GM03348 (cell line): ENCODE measurements around the gene SLC25A1.
"Not testable (repeated sequence)": the region's sequence is repeated elsewhere in the genome, so short reads cannot be mapped to it uniquely, and the experiment has no call there.

Experiments
- DNase-seq: peaks from one replicate; pipeline ENCODE4 v3.0.0; 2012; ENCODE audit warnings: low spot score

The SLC25A1 gene

DNA sequence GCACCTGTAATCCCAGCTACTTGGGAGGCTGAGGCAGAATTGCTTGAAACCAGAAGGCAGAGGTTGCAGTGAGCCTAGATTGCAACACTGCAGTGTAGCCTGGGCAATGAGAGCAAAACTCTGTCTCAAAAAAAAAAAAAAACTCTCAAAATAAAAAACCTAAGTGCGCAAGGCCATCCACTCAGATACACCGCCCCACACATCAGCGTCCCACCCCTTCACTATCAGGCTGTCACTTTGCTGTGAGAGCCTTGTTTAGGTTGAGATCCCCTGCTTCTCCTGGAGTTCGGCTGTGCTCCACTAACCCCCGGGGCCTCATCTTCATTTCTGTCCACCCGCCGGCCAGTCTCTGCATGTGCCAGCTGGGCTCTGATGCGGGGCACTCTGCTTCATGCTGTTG is 12.1 kb downstream of the SLC25A1 start:
- DNase-seq = no peak

DNA sequence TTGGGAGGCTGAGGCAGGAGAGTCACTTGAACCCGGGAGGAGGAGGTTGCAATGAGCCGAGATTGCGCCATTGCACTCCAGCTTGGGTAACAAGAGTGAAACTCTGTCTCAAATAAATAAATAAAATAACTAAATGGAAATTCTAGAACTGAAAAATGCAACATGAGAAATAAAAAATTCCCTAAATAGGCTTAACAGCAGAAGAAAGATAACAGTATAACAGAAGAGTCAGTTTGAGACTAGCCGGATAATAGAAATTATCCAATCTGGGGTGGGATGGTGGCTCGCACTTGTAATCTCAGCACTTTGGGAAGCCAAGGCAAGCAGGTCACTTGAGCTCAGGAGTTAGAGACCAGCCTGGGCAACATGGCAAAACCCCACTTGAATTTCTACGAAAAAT is 14.1 kb downstream of the SLC25A1 start:
- DNase-seq = no peak

DNA sequence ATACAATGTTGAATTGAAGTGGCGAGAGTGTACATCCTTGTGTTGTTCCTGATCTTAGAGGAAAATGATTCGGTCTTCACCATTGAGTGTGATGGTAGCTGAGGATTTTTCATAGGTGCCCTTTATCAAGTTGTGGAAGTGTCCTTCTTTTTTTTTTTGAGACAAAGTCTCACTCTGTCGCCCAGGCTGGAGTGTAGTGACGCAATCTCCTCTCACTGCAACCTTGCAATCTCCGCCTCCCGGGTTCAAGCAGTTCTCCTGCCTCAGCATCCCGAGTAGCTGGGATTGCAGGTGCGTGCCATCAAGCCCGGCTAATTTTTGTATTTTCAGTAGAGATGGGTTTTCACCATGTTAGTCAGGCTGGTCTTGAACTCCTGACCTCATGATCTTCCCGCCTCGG is 19.9 kb downstream of the SLC25A1 start:
- DNase-seq = not testable (repeated sequence)

DNA sequence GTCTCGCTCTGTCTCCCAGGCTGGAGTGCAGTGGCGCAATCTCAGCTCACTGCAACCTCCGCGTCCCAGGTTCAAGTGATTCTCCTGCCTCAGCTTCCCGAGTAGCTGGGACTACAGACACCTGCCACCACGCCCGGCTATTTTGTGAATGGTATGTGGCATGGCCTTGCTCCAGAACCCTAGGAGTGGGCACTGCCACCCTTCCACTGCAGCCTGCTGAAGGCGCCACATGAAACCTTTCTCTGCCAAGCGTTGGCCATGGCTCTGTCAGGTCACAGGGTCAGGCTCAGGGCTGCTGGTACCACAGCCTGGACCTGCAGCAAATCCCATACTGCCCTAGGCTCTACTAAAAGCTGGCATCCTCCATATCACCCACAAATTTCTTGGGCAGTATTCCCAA is 22.4 kb downstream of the SLC25A1 start:
- not testable (repeated sequence) for DNase-seq

DNA sequence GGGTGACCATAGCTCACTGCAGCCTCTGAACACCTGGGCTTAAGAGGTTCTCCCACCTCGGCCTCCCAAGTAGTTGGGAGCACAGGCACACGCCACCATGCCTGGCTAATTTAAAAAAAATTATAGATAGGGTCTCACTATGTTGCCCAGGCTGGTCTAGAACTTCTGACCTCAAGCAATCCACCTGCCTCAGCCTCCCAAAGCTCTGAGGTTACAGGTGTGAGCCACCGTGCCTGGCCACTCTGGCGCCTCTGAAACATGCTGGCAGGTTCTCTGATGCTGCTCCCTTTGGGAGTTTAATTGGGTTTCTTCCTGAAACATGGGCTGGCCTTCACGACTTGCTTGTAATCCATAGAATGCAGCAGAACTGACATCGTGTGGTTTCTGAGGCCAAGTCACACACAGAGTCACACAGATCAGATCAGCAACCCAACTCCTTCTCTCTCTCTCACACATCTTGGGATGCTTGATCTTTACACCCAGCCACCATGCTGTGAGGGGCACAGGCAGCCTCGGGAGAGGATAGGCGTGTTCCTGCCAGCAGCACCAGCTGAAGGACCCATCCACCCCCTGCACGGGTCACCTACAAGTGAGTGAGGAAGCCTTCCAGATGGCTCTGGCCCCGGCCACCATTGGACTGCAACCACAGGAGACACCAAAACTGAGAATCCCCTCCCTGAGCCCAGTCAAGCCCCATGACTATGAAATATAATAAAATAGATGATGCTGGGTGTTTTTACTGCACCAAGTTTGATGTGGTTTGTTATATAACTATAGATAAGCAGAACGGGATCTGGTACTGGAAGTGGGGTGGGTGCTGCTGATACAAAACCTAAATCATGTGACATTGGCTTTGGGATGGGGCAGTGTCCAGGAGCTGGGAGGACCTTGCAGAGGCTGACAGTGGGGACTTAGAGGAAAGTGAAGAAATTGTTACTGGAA is 25.3 kb downstream of the SLC25A1 start:
- DNase-seq = no peak

DNA sequence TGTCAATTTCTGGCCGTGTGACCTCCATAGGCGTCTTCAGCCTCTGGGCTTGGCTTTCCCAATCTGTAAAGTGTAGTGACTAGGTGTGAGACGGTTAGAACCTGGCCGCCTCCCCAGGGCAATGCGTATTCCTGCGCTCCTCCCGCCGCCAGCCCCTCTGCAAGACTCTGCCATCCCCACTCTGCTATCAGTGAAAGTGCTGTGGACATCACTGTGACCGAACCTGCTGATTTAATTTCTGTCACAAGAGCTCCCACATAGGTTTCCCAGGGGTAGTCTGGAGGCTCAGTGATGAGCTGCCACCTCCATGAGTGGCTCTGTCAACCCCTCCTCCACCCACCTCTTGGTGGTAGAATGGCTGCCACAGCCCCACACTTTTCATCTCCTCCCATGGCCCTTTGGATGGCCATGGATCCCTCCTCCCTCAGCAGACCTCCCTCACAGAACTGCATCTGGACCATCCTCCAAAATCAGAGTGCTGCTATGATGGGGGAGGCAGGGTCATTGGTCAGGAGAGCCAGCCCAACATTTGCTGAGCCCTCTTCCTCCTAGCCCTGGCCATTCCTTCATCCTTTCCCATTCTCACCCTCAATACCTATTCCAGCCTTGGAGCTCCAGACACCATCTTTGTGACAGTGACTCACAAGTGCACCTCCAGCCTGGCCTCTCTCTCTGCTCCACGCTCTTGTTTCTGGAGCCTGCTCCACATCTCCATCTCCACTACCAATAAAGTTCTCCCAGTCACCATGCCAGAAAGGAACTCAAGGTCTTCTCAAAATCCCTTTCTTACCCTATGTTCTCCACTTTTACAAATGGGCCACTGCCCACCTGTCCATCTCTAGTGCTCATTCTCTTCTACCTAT is 27.0 kb downstream of the SLC25A1 start:
- DNase-seq = no peak

DNA sequence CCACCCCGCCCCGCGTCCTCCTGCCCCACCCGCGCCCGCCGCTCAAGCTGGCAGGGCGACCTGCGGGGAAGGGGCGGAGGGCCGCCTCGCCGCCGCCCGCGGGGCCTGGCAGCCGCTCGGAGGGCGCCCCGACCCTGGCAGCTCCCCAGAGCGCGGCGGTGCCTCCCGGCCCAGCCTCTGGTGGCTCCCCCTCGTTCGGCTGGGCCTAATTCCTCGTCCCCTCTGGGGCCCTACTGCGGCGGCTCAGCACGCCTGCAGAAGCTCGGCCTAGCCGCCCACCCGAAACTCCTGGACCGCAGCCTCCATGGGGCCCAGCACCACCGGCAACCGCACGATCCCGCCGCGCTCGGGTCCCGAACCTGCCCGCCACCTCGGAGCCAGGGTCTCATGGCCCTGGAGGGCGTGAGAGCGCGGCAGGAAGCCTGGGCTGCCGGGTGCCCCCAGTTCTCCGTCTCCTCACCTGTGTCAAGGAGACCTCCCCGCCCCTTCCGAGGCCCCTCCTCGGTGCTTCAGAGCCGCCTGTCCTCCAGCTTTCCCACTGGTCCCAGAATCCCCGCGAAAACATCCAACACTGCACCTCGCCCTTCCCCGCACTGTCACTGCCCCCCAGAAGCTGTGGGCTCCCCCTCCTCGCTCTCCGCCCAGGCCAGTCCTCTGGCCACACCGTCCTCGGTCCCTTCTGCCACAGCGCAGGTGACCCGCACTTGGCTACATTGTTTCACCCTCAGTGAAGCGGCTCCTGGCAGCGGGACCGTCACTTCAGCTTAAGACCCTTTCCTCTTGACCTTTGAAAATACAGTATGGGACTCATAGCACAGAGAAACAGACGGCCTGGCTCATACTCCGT is 27.8 kb downstream of the SLC25A1 start:
- DNase-seq = no peak

DNA sequence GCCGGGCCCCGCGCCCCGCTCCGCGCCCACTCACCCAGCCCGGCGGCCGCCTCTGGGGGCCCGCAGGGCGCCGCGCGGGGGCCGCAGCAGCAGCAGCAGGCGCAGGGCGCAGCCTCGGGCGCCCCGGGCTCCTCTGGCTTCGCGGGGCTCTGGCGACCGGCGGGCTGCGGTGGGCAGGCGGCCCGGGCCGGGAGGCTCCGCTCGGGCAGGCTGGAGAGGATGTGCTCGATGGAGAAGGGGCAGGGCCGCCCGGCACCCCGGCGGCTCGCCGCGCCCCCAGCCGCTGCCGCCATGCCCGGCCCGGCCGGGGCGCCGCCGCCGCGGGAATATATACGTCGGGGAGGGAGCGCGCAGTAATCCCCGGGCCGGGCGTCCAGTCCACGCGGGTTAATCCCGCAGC is 28.5 kb downstream of the SLC25A1 start, which contains the start of gene GSC2:
Gene GSC2, minus strand, starts transcription at position 302 of the 400 bp plus-strand sequence. Its CDS starts 9 bp downstream, at position 293.
- no peak for DNase-seq

DNA sequence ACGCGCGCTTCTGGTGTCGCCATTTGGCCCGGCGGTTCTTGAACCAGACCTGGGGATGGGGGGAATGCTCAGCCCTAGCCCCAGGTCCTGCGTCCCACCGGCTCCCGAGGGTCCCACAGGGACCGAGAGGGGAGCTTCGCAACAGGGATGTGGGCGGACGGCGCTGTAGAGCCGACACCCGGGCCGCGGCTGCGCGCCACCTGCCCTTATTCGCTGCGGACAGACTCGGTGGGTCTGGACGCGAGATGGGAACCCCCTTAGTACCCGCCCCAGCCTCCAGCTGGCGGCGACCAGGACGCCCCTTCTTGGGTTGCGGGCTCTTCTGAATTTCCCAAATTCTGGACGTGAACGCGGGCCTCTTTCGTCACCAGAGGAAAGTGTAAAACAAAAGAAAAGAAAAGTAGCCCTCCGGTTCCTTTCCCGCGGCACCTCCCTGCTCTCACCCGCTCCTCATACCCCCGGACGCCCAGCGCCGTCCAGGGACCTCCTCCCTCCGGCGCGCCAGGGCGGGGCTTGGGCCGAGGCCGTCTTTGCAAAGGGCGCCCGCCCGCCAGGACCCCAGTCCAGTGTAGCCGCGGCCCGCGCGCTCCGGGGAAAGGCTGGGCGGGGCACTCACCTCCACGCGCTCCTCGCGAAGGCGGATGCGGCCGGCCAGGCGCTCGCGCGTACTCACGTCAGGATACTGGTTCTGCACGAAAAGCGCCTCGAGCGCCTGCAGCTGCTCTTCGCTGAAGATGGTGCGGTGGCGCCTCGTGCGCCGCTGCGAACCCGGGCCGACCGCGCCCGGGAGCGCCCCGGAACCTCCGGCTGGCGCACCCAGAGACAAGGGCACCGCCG is 29.3 kb downstream of the SLC25A1 start:
- no peak for DNase-seq

DNA sequence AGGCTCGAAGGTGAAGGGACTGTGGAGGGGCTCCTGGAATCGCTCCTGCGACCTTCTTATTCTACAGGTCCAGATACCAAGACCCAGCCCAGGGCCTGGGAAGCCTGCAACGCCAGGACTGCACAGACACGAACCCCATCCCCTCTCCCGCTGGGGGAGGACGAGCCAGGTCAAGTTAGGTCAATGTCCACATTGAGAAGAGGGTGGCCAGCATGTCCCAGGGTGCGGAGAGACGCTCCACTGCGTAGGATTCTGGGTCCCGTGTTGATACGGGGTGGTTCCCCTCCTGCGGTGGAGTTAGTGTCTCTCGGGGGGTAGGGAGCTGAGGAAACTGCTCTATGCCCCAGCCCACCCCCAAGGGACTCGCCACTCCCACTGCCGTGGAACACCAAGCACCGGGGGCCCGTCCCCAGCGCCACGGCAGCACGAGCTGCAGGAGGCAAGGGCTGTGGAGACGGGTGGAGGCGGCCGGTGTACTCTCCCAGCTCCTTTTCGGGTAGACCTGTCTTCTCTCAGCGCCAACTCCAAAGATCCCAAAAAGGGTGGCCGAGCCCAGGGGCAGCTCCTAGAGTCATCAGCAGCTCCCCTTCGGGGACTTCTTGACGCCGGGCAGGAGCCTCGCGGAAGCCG is 30.0 kb downstream of the SLC25A1 start:
- DNase-seq = no peak

DNA sequence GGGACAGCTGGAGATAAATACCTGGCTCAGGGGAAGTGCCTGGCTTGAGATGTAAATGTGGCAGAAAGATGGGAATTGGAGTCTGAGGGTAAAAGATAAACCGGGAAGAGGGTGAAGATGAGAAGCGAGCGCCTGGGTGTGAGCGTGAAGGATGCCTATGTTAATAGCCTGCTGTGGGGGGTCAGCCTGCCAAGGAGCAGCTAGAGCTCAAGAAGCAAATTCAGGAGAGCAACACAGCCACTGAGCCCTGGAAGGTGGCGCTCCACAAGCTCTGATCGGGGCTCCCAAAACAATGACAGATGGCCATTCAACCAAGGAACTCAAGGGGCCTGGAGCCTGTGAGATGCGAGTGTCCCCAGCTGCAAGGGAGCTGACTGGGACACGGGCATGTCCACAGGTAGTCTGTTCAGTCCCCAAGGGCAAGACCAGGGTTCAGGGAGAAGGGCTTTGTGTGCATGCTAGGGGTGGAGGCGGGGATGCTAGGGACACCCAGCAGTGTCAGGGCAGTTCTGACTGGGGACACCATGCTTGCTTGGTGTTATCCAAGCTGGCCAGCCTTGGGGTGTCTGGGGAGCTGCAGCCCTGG is 31.2 kb downstream of the SLC25A1 start:
- DNase-seq = no peak

DNA sequence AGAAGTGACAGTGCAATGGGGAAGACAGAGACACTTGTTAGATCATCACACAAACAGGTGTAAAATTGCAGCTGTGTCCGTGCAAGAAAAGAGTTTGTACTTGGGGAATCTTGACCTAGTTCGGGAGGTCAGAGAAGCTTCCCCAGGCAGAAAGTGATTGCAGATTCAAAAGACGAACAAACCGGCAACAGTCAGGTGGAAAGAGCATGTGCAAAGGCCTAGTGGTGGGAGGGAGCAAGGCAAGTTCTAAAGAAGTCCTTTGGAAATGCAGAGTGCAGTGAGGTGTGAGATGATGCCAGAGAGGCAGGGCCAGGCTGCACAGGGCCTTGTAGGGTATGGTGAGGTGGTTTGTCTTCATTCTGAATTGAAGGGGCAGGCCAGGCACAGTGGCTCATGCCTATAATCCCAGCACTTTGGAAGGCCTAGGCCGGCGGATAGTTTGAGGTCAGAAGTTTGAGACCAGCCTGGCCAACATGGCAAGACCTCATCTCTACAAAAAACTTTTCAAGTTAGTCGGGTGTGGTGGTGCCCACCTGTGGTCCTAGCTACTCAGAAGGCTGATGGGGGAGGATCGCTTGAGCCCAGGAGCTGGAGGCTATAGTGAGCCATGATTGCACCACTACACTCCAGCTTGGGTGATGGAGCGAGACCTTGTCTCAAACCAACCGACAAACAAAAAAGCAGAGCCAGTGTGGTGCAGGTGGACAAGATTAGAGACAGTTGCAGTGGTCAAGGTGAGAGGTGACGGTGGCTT is 32.1 kb downstream of the SLC25A1 start:
- no peak for DNase-seq

DNA sequence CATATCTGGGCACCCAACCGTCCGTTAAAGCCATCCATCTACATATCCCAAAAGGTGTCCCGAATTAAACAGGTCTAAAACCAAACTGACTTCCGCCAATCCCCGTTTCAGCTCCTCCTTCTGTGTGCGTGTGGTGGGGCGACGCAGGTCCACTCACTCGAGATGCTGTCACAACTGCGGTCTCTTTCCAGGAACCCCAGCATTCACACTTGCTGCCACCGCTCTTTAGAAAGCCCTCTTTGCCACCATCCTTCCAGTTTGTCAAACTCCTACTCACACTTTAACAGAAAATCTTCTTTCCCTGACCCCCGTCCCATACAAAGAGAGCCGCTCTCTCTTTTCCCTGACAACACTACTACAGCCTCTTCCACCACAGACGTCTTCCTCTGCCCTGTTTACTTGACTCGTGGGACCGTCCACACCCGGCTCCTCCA is 34.6 kb downstream of the SLC25A1 start:
- DNase-seq = peak; percentile 49

DNA sequence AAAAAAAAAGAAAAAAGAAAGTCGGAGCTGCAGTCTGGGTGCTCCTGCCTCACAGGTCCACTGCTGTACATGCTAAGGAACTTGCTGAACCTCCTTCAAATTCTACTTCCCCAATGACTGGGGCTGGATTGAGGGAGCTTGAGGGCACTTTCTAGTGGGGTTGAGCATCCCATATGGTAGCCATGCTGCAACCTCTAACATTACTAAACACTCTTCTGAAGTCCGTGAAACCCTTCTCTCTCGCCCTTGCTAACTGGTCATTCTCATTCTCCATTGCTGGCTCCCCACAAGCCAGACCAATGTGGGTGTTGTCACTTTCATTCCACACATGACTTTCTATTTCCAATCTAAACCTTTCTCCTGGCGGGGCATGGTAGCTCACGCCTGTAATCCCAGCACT is 35.3 kb downstream of the SLC25A1 start:
- DNase-seq = no peak

DNA sequence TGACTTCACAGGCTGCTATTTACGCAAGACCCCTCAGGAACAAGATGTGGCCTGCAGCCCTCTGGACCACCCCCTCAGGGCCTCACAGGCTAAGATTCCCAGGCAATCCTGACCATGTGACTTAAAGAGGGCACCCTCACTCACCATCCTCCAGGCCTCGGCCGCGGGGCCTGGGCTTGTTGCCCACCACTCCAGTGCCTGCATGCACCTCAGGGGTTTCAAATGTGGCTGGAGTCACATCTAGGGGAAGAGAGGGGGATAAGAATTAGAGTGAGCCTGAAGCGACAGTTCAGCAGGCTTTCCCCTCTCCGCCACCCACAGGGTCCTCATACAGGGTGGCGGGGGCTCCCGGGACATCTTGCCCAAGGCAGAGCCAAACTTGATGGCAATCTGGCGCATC is 36.1 kb downstream of the SLC25A1 start:
- no peak for DNase-seq

DNA sequence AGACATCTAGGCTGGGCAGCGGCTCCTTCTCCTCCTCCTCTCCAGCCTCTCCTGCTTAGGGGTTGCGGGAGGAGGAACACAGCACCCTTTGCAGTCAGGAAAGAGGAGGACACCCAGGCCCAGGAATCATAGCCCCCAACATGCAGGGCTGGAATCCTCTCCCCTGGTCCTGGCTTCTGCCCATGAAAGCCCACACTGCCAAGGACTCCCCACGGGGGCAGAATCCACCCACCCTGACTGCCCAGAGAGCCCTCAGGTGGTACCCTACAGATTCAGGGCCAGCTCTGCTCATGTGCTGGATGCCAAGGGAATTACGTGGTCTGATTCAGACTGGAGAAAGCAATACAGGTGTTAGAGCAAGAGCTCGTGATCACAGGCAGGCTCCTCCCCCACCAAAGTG is 38.6 kb downstream of the SLC25A1 start:
- no peak for DNase-seq

DNA sequence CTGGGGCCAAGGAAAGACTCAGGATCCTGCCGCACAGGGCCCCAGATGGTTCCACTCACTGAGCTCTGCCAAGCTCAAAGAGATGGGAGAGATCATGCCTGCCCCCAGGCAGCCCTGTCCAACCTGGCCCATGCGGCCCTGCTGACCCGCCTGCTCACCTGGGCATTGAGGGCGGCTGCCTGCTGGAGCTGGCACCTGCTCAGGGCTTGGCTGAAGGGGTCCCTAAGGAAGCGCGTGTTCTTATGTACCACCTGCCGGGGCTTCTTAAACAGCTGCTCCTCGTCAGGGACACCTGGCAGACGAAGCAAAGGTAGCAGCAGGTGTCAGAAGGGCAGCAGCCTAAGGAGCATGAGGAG is 39.6 kb downstream of the SLC25A1 start:
- DNase-seq = no peak

DNA sequence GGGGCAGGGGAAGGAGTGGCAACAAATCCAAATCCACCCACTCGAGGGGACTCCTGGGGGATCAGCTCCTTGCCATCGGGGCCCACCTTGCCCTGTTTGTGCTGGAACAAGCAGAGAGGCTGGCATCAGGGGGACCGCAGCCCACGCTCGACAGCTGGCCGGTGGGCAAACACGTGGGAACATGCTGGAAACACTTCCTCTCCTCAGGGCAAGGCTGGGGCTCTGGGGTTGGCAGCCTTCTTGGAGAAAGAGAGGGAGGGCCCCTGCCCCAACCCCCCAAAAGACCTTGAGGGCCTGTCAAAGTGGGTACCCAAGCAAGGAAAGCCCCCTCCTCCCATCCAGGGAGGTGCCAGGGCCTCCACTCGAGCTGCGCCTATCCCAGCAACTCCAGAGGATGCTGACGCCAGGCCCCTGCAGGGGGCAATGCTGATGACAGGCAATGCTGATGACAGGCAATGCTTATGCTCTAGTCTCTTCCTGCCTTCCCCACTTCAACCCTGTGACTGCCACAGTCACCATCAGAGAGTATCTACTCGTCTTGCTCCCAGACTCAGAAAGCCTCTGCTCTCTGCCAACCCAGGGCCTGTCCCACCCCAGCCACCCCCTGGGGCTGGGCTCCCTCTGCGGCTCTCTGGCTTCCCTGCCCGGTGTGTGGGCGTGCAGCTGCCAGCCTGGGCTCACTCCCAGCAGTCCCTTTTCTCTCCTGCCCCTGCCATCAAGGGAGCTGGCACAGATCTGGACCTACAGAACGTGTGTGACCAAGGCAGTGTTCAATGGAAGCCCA is 40.1 kb downstream of the SLC25A1 start:
- no peak for DNase-seq
